NCI-H82 (cell line): Measurements from ENCODE around the gene TREML4.
"Not testable (repeated sequence)": the region's sequence is repeated elsewhere in the genome, so short reads cannot be mapped to it uniquely, and the experiment has no call there.

Experiments
- DNase-seq: peaks from one replicate; lab custom pipeline; 2025; lab: John Stamatoyannopoulos, UW

Gene TREML4

GRCh38 chr6:41228096-41228495 is at the start of gene TREML4:
Gene TREML4, plus strand, starts transcription at chr6:41228349. Its CDS starts 79 bp downstream, at chr6:41228428.
- no peak for DNase-seq

GRCh38 chr6:41179163-41179562 is 49.0 kb upstream of the TREML4 start:
- DNase-seq, result no peak

GRCh38 chr6:41181566-41181965 is 46.6 kb upstream of the TREML4 start:
- peak; percentile 63 for DNase-seq

GRCh38 chr6:41182069-41183034 is 45.8 kb upstream of the TREML4 start:
- peak; percentile 90 for DNase-seq

GRCh38 chr6:41184761-41185160 is 43.4 kb upstream of the TREML4 start:
- DNase-seq, result no peak

GRCh38 chr6:41186031-41186562 is 42.1 kb upstream of the TREML4 start:
- DNase-seq, result no peak

- DNase-seq, result no peak
Measured at GRCh38 chr6:41187924-41188886, 39.9 kb upstream of the TREML4 start.

GRCh38 chr6:41189046-41189445 is 39.1 kb upstream of the TREML4 start:
- not testable (repeated sequence) for DNase-seq

GRCh38 chr6:41189967-41190366 is 38.2 kb upstream of the TREML4 start:
- DNase-seq, result no peak

- DNase-seq, result no peak
Measured at GRCh38 chr6:41190791-41191190, 37.4 kb upstream of the TREML4 start.

- DNase-seq, result no peak
Measured at GRCh38 chr6:41191569-41191968, 36.6 kb upstream of the TREML4 start.

- peak; percentile 53 for DNase-seq
Measured at GRCh38 chr6:41193171-41193734, 34.9 kb upstream of the TREML4 start.

GRCh38 chr6:41193884-41194283 is 34.3 kb upstream of the TREML4 start:
- DNase-seq, result no peak

GRCh38 chr6:41194386-41194785 is 33.8 kb upstream of the TREML4 start:
- no peak for DNase-seq

- no peak for DNase-seq
Measured at GRCh38 chr6:41197234-41197633, 30.9 kb upstream of the TREML4 start.

GRCh38 chr6:41199552-41200246 is 28.4 kb upstream of the TREML4 start:
- no peak for DNase-seq

GRCh38 chr6:41200296-41200900 is 27.8 kb upstream of the TREML4 start:
- DNase-seq, result no peak

- DNase-seq, result no peak
Measured at GRCh38 chr6:41200901-41201763, 27.0 kb upstream of the TREML4 start, which contains the start of gene TREML2. Gene TREML2, minus strand, starts transcription at chr6:41201149. Its CDS starts 141 bp downstream, at chr6:41201008.

- no peak for DNase-seq
Measured at GRCh38 chr6:41201764-41202173, 26.4 kb upstream of the TREML4 start.

GRCh38 chr6:41204156-41204555 is 24.0 kb upstream of the TREML4 start:
- no peak for DNase-seq
